GM23338 (cell line): ENCODE measurements around the gene GP1BB. TPM values are rescaled to one million over a fixed set of nuclear protein-coding genes. Genes with fewer than 3 reads are reported as not detected.

Experiments used
- ATAC-seq: fragments of 200-7000 bp; cut with Tn5 transposase; 3 replicates; pipeline ENCODE4 v1.9.1; 2020
- DNase-seq: peaks from one replicate; pipeline ENCODE4 v3.0.0-alpha.2; 2015; ENCODE audit warnings: low spot score
- H2AFZ ChIP-seq: fragments of 200-600 bp; sonication (generic); 2 replicates; pipeline ENCODE4 v1.8.0; 2016; ENCODE audit warnings: antibody characterized with exemption, mild to moderate bottlenecking, moderate library complexity
- H3F3A ChIP-seq: fragments of 200-600 bp; sonication (generic); replicated peaks from 2 replicates; pipeline ENCODE4 v1.8.0; 2017; ENCODE audit warnings: antibody characterized with exemption, mixed run types, low read depth
- H3K27ac ChIP-seq: fragments of 200-600 bp; sonication (generic); 2 replicates; pipeline ENCODE4 v1.6.1; 2016; ENCODE audit warnings: low read depth
- H3K27me3 ChIP-seq: fragments of 200-600 bp; sonication (generic); 2 replicates; pipeline ENCODE4 v1.8.0; 2016; ENCODE audit warnings: mild to moderate bottlenecking, mixed run types, moderate library complexity; ENCODE audit not compliant: insufficient read depth
- H3K36me3 ChIP-seq: fragments of 200-600 bp; sonication (generic); 2 replicates; pipeline ENCODE4 v1.8.0; 2016; ENCODE audit warnings: mild to moderate bottlenecking; ENCODE audit not compliant: insufficient read depth
- H3K4me1 ChIP-seq: fragments of 200-600 bp; sonication (generic); 2 replicates; pipeline ENCODE4 v1.8.0; 2016; ENCODE audit warnings: mild to moderate bottlenecking, moderate library complexity; ENCODE audit not compliant: insufficient read depth
- H3K4me2 ChIP-seq: fragments of 200-600 bp; sonication (generic); 2 replicates; pipeline ENCODE4 v1.7.1; 2017; ENCODE audit warnings: mixed run types
- H3K4me3 ChIP-seq: fragments of 200-600 bp; sonication (generic); 2 replicates; pipeline ENCODE4 v1.6.1; 2016; ENCODE audit warnings: mixed run types
- H3K79me2 ChIP-seq: fragments of 200-600 bp; sonication (generic); replicated peaks from 2 replicates; pipeline ENCODE4 v1.8.0; 2017; ENCODE audit warnings: mild to moderate bottlenecking; ENCODE audit not compliant: insufficient read depth
- H3K9me2 ChIP-seq: fragments of 200-600 bp; sonication (generic); 2 replicates; pipeline ENCODE4 v1.8.0; 2017; ENCODE audit not compliant: insufficient read depth
- H4K20me1 ChIP-seq: fragments of 200-600 bp; sonication (generic); replicated peaks from 2 replicates; pipeline ENCODE4 v1.8.0; 2017; ENCODE audit warnings: mild to moderate bottlenecking; ENCODE audit not compliant: insufficient read depth
- H3K27ac Mint-ChIP-seq: 2 replicates; pipeline ENCODE4 v1.8.0; 2020; ENCODE audit warnings: inconsistent platforms, mild to moderate bottlenecking, moderate library complexity, mixed read lengths
- H3K27me3 Mint-ChIP-seq: 3 replicates; pipeline ENCODE4 v1.8.0; 2022; ENCODE audit warnings: low read depth, mild to moderate bottlenecking, moderate library complexity, mixed read lengths, inconsistent platforms; ENCODE audit not compliant: insufficient read depth, poor library complexity
- H3K36me3 Mint-ChIP-seq: 3 replicates; pipeline ENCODE4 v1.8.0; 2021; ENCODE audit warnings: low read depth, mild to moderate bottlenecking, inconsistent platforms, moderate library complexity, mixed read lengths
- H3K4me1 Mint-ChIP-seq: 3 replicates; pipeline ENCODE4 v1.8.0; 2020; ENCODE audit warnings: mild to moderate bottlenecking, inconsistent platforms, mixed read lengths
- H3K4me3 Mint-ChIP-seq: 3 replicates; pipeline ENCODE4 v1.8.0; 2021; ENCODE audit warnings: moderate library complexity, mild to moderate bottlenecking, inconsistent platforms, mixed read lengths
- H3K9me3 Mint-ChIP-seq: 3 replicates; pipeline ENCODE4 v1.8.0; 2020; ENCODE audit warnings: moderate library complexity, mild to moderate bottlenecking, inconsistent platforms, mixed read lengths
- CREB1 ChIP-seq: fragments of 250-450 bp; sonication (Bioruptor Pico); IDR thresholded peaks from 2 replicates; pipeline ENCODE4 v1.5.0; 2020; ENCODE audit warnings: low read depth, mild to moderate bottlenecking, moderate library complexity
- EZH2 ChIP-seq: fragments of 200-600 bp; sonication (generic); IDR thresholded peaks from one replicate; pipeline ENCODE4 v1.8.0; 2017; ENCODE audit warnings: antibody characterized with exemption, mild to moderate bottlenecking, low read depth; ENCODE audit not compliant: unreplicated experiment
- EZH2phosphoT487 ChIP-seq: fragments of 200-600 bp; sonication (generic); IDR thresholded peaks from one replicate; pipeline ENCODE4 v1.8.1; 2018; ENCODE audit warnings: antibody characterized with exemption; ENCODE audit not compliant: unreplicated experiment
- JUNB ChIP-seq: IDR thresholded peaks from one replicate; pipeline ENCODE4 v1.6.1; 2016; ENCODE audit warnings: antibody characterized with exemption; ENCODE audit not compliant: unreplicated experiment
- NANOG ChIP-seq: IDR thresholded peaks from 2 replicates; pipeline ENCODE4 v1.6.1; 2016; ENCODE audit warnings: antibody characterized with exemption, borderline replicate concordance
- POLR2AphosphoS5 ChIP-seq: IDR thresholded peaks from 2 replicates; pipeline ENCODE4 v1.6.1; 2016; ENCODE audit warnings: antibody characterized with exemption, low read depth
- STAT1 ChIP-seq: IDR thresholded peaks from one replicate; pipeline ENCODE4 v1.6.1; 2016; ENCODE audit warnings: antibody characterized with exemption; ENCODE audit not compliant: unreplicated experiment
- ZNF114 ChIP-seq: fragments of 250-450 bp; sonication (Bioruptor Pico); IDR thresholded peaks from 2 replicates; pipeline ENCODE4 v1.5.0; 2020; ENCODE audit warnings: mild to moderate bottlenecking, moderate library complexity
- ZNF331 ChIP-seq: fragments of 250-450 bp; sonication (Bioruptor Pico); IDR thresholded peaks from 2 replicates; pipeline ENCODE4 v1.5.0; 2020; ENCODE audit warnings: low read depth, mild to moderate bottlenecking, moderate library complexity
- polyA plus RNA-seq: library from polyadenylated mRNA; unstranded; fragments of >200 nt; fragmentation: Nextera tagmentation; extraction: Ambion mirVana; gene quantifications from 2 replicates; pipeline ENCODE4 v1.2.1, GENCODE V29; 2016
- total RNA-seq: library from RNA; depleted of rRNA; stranded (reverse); fragments of >200 nt; shearing (Covaris generic); gene quantifications from 2 replicates; pipeline ENCODE4 v1.2.3, GENCODE V29; 2014
- TF ChIP-seq, protein P1 (sequence below): fragments of 250-450 bp; sonication (Bioruptor Pico); IDR thresholded peaks from 2 replicates; pipeline ENCODE4 v1.5.0; 2020; ENCODE audit warnings: mild to moderate bottlenecking, moderate library complexity
- TF ChIP-seq, protein P2 (sequence below): IDR thresholded peaks from one replicate; pipeline ENCODE4 v1.6.1; 2018; ENCODE audit warnings: antibody characterized with exemption; ENCODE audit not compliant: unreplicated experiment
- TF ChIP-seq, protein P3 (sequence below): IDR thresholded peaks from 2 replicates; pipeline ENCODE4 v1.6.1; 2016; ENCODE audit warnings: antibody characterized with exemption
- TF ChIP-seq, protein P4 (sequence below), 2 experiments: fragments of 200-600 bp in 1 of 2; sonication (generic) in 1 of 2; conservative IDR thresholded peaks; 2 replicates each; pipeline versions ENCODE4 v1.5.1 to v1.6.1; 2016 to 2017; ENCODE audit warnings: antibody characterized with exemption in 2 of 2, low read depth in 2 of 2, mild to moderate bottlenecking in 2 of 2, moderate library complexity in 1 of 2

Gene GP1BB
- total and polyA plus RNA-seq, 2 experiments from 2014 or later, result 0.53 to 1.3 TPM

DNA sequence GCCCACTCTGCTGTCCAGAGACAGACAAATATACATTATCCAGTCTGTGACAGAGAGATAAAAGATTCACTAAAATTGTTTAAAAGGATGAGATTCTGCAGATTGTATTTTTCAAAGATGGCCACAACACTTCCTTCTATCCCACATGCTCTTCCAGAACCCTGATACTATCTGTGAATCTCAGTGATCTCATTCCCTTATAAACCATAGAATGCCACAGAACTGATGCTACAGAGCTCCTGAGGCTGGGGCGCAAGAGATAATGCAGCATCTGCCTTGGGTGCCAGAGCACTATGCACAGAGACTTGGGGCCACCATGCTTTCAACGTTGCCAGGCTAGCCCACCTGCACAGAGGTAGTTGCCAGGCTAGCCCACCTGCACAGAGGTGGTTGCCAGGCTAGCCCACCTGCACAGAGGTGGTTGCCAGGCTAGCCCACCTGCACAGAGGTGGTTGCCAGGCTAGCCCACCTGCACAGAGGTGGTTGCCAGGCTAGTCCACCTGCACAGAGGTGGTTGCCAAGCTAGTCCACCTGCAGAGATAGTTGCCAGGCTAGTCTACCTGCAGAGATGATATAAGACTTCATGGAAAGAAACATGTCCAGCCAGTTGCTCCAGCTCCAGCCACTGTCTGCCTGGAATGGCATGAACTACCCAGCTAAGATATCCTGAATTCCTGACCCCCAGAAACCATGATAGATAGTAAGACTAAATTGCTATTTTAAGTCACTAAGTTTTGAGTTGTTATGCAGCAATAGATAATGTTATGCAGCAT is 26.6 kb upstream of the GP1BB start:
- Histone ChIP-seq H3K27me3 (no peaks in the 10 kb centered on the region), H3K79me2 (no peaks in the 10 kb centered on the region), H3K4me2 (no peak overlapping the region), H4K20me1 (no peaks in the 10 kb centered on the region), H3K4me3 (no peak overlapping the region), H3F3A (no peaks in the 10 kb centered on the region), H3K4me1 (no peaks in the 10 kb centered on the region), H3K27ac (no peak overlapping the region), H2AFZ (no peak overlapping the region), H3K9me2 (no peaks in the 10 kb centered on the region), H3K36me3 (no peaks in the 10 kb centered on the region)
- no peak overlapping the region for H3K27ac Mint-ChIP-seq
- DNase-seq (no peak), ATAC-seq (no peak)
- no peak overlapping the region for H3K4me3 Mint-ChIP-seq
- H3K27me3 Mint-ChIP-seq, result peaks cover 4% of the 10 kb centered on the region
- H3K36me3 Mint-ChIP-seq, result no peaks in the 10 kb centered on the region
- no peaks in the 10 kb centered on the region for H3K9me3 Mint-ChIP-seq
- H3K4me1 Mint-ChIP-seq, result peaks cover 9% of the 10 kb centered on the region
- no peak for TF ChIP-seq STAT1
- TF ChIP-seq ZNF114 (CRISPR knock-in tag), result no peak
- no peak for TF ChIP-seq ZNF331 (CRISPR knock-in tag)
- TF ChIP-seq EZH2phosphoT487, result no peak
- TF ChIP-seq NANOG, result no peak
- TF ChIP-seq, protein P1, sequence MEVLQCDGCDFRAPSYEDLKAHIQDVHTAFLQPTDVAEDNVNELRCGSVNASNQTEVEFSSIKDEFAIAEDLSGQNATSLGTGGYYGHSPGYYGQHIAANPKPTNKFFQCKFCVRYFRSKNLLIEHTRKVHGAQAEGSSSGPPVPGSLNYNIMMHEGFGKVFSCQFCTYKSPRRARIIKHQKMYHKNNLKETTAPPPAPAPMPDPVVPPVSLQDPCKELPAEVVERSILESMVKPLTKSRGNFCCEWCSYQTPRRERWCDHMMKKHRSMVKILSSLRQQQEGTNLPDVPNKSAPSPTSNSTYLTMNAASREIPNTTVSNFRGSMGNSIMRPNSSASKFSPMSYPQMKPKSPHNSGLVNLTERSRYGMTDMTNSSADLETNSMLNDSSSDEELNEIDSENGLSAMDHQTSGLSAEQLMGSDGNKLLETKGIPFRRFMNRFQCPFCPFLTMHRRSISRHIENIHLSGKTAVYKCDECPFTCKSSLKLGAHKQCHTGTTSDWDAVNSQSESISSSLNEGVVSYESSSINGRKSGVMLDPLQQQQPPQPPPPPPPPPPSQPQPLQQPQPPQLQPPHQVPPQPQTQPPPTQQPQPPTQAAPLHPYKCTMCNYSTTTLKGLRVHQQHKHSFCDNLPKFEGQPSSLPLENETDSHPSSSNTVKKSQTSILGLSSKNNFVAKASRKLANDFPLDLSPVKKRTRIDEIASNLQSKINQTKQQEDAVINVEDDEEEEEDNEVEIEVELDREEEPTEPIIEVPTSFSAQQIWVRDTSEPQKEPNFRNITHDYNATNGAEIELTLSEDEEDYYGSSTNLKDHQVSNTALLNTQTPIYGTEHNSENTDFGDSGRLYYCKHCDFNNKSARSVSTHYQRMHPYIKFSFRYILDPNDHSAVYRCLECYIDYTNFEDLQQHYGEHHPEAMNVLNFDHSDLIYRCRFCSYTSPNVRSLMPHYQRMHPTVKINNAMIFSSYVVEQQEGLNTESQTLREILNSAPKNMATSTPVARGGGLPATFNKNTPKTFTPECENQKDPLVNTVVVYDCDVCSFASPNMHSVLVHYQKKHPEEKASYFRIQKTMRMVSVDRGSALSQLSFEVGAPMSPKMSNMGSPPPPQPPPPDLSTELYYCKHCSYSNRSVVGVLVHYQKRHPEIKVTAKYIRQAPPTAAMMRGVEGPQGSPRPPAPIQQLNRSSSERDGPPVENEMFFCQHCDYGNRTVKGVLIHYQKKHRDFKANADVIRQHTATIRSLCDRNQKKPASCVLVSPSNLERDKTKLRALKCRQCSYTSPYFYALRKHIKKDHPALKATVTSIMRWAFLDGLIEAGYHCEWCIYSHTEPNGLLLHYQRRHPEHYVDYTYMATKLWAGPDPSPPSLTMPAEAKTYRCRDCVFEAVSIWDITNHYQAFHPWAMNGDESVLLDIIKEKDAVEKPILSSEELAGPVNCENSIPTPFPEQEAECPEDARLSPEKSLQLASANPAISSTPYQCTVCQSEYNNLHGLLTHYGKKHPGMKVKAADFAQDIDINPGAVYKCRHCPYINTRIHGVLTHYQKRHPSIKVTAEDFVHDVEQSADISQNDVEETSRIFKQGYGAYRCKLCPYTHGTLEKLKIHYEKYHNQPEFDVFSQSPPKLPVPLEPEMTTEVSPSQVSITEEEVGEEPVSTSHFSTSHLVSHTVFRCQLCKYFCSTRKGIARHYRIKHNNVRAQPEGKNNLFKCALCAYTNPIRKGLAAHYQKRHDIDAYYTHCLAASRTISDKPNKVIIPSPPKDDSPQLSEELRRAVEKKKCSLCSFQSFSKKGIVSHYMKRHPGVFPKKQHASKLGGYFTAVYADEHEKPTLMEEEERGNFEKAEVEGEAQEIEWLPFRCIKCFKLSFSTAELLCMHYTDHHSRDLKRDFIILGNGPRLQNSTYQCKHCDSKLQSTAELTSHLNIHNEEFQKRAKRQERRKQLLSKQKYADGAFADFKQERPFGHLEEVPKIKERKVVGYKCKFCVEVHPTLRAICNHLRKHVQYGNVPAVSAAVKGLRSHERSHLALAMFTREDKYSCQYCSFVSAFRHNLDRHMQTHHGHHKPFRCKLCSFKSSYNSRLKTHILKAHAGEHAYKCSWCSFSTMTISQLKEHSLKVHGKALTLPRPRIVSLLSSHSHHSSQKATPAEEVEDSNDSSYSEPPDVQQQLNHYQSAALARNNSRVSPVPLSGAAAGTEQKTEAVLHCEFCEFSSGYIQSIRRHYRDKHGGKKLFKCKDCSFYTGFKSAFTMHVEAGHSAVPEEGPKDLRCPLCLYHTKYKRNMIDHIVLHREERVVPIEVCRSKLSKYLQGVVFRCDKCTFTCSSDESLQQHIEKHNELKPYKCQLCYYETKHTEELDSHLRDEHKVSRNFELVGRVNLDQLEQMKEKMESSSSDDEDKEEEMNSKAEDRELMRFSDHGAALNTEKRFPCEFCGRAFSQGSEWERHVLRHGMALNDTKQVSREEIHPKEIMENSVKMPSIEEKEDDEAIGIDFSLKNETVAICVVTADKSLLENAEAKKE (CRISPR knock-in tag), result no peak
- TF ChIP-seq EZH2, result no peak
- TF ChIP-seq, protein P2, sequence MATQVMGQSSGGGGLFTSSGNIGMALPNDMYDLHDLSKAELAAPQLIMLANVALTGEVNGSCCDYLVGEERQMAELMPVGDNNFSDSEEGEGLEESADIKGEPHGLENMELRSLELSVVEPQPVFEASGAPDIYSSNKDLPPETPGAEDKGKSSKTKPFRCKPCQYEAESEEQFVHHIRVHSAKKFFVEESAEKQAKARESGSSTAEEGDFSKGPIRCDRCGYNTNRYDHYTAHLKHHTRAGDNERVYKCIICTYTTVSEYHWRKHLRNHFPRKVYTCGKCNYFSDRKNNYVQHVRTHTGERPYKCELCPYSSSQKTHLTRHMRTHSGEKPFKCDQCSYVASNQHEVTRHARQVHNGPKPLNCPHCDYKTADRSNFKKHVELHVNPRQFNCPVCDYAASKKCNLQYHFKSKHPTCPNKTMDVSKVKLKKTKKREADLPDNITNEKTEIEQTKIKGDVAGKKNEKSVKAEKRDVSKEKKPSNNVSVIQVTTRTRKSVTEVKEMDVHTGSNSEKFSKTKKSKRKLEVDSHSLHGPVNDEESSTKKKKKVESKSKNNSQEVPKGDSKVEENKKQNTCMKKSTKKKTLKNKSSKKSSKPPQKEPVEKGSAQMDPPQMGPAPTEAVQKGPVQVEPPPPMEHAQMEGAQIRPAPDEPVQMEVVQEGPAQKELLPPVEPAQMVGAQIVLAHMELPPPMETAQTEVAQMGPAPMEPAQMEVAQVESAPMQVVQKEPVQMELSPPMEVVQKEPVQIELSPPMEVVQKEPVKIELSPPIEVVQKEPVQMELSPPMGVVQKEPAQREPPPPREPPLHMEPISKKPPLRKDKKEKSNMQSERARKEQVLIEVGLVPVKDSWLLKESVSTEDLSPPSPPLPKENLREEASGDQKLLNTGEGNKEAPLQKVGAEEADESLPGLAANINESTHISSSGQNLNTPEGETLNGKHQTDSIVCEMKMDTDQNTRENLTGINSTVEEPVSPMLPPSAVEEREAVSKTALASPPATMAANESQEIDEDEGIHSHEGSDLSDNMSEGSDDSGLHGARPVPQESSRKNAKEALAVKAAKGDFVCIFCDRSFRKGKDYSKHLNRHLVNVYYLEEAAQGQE, result no peak
- TF ChIP-seq POLR2AphosphoS5, result no peak
- TF ChIP-seq JUNB, result no peak
- TF ChIP-seq, protein P3, sequence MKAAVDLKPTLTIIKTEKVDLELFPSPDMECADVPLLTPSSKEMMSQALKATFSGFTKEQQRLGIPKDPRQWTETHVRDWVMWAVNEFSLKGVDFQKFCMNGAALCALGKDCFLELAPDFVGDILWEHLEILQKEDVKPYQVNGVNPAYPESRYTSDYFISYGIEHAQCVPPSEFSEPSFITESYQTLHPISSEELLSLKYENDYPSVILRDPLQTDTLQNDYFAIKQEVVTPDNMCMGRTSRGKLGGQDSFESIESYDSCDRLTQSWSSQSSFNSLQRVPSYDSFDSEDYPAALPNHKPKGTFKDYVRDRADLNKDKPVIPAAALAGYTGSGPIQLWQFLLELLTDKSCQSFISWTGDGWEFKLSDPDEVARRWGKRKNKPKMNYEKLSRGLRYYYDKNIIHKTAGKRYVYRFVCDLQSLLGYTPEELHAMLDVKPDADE, result no peak
- TF ChIP-seq CREB1 (CRISPR knock-in tag), result no peak
- TF ChIP-seq, protein P4, sequence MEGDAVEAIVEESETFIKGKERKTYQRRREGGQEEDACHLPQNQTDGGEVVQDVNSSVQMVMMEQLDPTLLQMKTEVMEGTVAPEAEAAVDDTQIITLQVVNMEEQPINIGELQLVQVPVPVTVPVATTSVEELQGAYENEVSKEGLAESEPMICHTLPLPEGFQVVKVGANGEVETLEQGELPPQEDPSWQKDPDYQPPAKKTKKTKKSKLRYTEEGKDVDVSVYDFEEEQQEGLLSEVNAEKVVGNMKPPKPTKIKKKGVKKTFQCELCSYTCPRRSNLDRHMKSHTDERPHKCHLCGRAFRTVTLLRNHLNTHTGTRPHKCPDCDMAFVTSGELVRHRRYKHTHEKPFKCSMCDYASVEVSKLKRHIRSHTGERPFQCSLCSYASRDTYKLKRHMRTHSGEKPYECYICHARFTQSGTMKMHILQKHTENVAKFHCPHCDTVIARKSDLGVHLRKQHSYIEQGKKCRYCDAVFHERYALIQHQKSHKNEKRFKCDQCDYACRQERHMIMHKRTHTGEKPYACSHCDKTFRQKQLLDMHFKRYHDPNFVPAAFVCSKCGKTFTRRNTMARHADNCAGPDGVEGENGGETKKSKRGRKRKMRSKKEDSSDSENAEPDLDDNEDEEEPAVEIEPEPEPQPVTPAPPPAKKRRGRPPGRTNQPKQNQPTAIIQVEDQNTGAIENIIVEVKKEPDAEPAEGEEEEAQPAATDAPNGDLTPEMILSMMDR (conservative IDR thresholded peaks at IDR 0.05; ENCODE audit: low read depth in 2 of 2), result no peak
